B cell (primary cell): Measurements from ENCODE around the gene PSMG1. TPM values are rescaled to one million over a fixed set of nuclear protein-coding genes. Genes with fewer than 3 reads are reported as not detected.

ENCODE experiments used
- ATAC-seq: fragments of 200-7000 bp; cut with Tn5 transposase; one replicate; pipeline ENCODE4 v1.10.0; 2021; ENCODE audit warnings: low read depth, mild to moderate bottlenecking, moderate number of reproducible peaks, moderate library complexity
- CTCF ChIA-PET: fragments of 350-600 bp; sonication (Branson Sonifier 250); formaldehyde crosslinking; loops from one replicate; lab custom pipeline; 2021; ENCODE audit warnings: antibody characterized with exemption, inconsistent platforms; lab: Charles Lee
- POLR2A ChIA-PET: fragments of 350-600 bp; sonication (Branson Sonifier 250); formaldehyde crosslinking; loops from one replicate; lab custom pipeline; 2021; ENCODE audit warnings: antibody characterized with exemption; lab: Charles Lee
- DNase-seq: peaks from one replicate; pipeline ENCODE4 v3.0.0; 2013
- H2AFZ ChIP-seq: 2 replicates; pipeline ENCODE4 v1.6.1; 2012; ENCODE audit warnings: mild to moderate bottlenecking, low read depth, low read length; ENCODE audit not compliant: insufficient read depth, poor library complexity, severe bottlenecking
- H3K27ac ChIP-seq, 2 donors: 1 replicate in 1 of 2; 2 replicates in 1 of 2; pipeline ENCODE4 v1.5.1; 2012 to 2013; ENCODE audit warnings: low read length in 2 of 2, mild to moderate bottlenecking in 2 of 2, moderate library complexity in 1 of 2
- H3K27me3 ChIP-seq, 4 experiments: fragments of 200-600 bp in 1 of 4; sonication (generic) in 1 of 4; replicated peaks in 1 of 4; 1 replicate in 2 of 4; 2 replicates in 2 of 4; pipeline versions ENCODE4 v1.6.1 to v1.7.0; 2013 to 2016; ENCODE audit warnings: low read length in 3 of 4, mild to moderate bottlenecking in 2 of 4, mixed read lengths in 1 of 4, moderate library complexity in 1 of 4; ENCODE audit not compliant: insufficient read depth in 4 of 4, control insufficient read depth in 3 of 4; ENCODE audit errors: control extremely low read depth in 1 of 4
- H3K36me3 ChIP-seq, 2 experiments: replicated peaks in 1 of 2; 1 replicate in 1 of 2; 2 replicates in 1 of 2; pipeline versions ENCODE4 v1.6.1 to v1.7.1; 2013; ENCODE audit warnings: low read length in 1 of 2; ENCODE audit not compliant: insufficient read depth in 2 of 2, control insufficient read depth in 1 of 2; ENCODE audit errors: control extremely low read depth in 1 of 2, extremely low read depth in 1 of 2
- H3K4me1 ChIP-seq, 2 donors: fragments of 200-600 bp in 1 of 2; sonication (generic) in 1 of 2; 1 replicate in 1 of 2; 2 replicates in 1 of 2; pipeline versions ENCODE4 v1.5.1 to v1.6.1; 2013 to 2017; ENCODE audit warnings: low read length in 2 of 2; ENCODE audit not compliant: control insufficient read depth in 2 of 2, insufficient read depth in 2 of 2
- H3K4me2 ChIP-seq: replicated peaks from 2 replicates; pipeline ENCODE3; 2012; ENCODE audit warnings: mild to moderate bottlenecking, low read depth, low read length; ENCODE audit not compliant: poor library complexity, severe bottlenecking
- H3K4me3 ChIP-seq, 5 experiments: fragments of 200-600 bp in 1 of 5; sonication (generic) in 1 of 5; 1 replicate in 3 of 5; 2 replicates in 2 of 5; pipeline versions ENCODE4 v1.5.1 to v1.7.0; 2011 to 2016; ENCODE audit warnings: low read length in 4 of 5, mild to moderate bottlenecking in 4 of 5, low read depth in 2 of 5, control low read depth in 1 of 5, moderate library complexity in 1 of 5; ENCODE audit not compliant: insufficient read depth in 1 of 5; ENCODE audit errors: control extremely low read depth in 1 of 5, extremely low read depth in 1 of 5
- H3K79me2 ChIP-seq: fragments of 200-600 bp; sonication (generic); one replicate; pipeline ENCODE4 v1.6.0; 2016; ENCODE audit warnings: low read length; ENCODE audit not compliant: control insufficient read depth, insufficient read depth
- H3K9ac ChIP-seq: fragments of 200-600 bp; sonication (generic); 2 replicates; pipeline ENCODE4 v1.6.1; 2017; ENCODE audit warnings: mild to moderate bottlenecking, low read length, moderate library complexity
- H3K9me3 ChIP-seq, 3 donors: one replicate each; pipeline versions ENCODE4 v1.6.1 to v1.7.1; 2013; ENCODE audit warnings: low read length in 2 of 3; ENCODE audit not compliant: control insufficient read depth in 2 of 3, insufficient read depth in 1 of 3; ENCODE audit errors: control extremely low read depth in 1 of 3
- H4K20me1 ChIP-seq: 2 replicates; pipeline ENCODE4 v1.6.0; 2012; ENCODE audit warnings: mild to moderate bottlenecking, low read length; ENCODE audit not compliant: insufficient read depth, control insufficient read depth, poor library complexity, severe bottlenecking
- H3K27ac Mint-ChIP-seq: one replicate; pipeline ENCODE4 v1.8.0; 2021; ENCODE audit warnings: mixed read lengths
- H3K27me3 Mint-ChIP-seq: one replicate; pipeline ENCODE4 v1.8.0; 2021; ENCODE audit warnings: mixed read lengths
- H3K4me1 Mint-ChIP-seq: one replicate; pipeline ENCODE4 v1.8.0; 2021; ENCODE audit warnings: mixed read lengths
- H3K4me3 Mint-ChIP-seq: one replicate; pipeline ENCODE4 v1.8.0; 2021; ENCODE audit warnings: mixed read lengths
- H3K9me3 Mint-ChIP-seq: one replicate; pipeline ENCODE4 v1.8.0; 2022; ENCODE audit warnings: mixed read lengths; ENCODE audit not compliant: insufficient read depth
- EZH2 ChIP-seq: IDR thresholded peaks from 2 replicates; pipeline ENCODE4 v1.6.1; 2012; ENCODE audit warnings: borderline replicate concordance, low read depth, mild to moderate bottlenecking, moderate library complexity, low read length; ENCODE audit not compliant: insufficient read depth, poor library complexity, severe bottlenecking
- WGBS: methylation state at CpG from one replicate; pipeline ENCODE4 v1.1.5; 2013; ENCODE audit warnings: missing lambda C conversion rate; ENCODE audit not compliant: insufficient coverage; 5-methylcytosine and 5-hydroxymethylcytosine counted together
- intact Hi-C: fragments of 100-400 bp; cut with micrococcal nuclease; formaldehyde crosslinking; loops from one replicate; pipeline ENCODE4 v1.10.0; 2022
- polyA plus RNA-seq: library from polyadenylated mRNA; depleted of rRNA; stranded (reverse); fragments of >200 nt; gene quantifications from 2 replicates; pipeline ENCODE4 v1.2.3, GENCODE V29; 2012
- total RNA-seq, 2 donors: library from RNA; stranded (reverse); fragments of 120-200 nt in 1 of 2; gene quantifications; 1 replicate in 1 of 2; 2 replicates in 1 of 2; pipeline versions ENCODE4 v1.2.3 to v1.2.4, GENCODE V29; 2013 to 2022
- TF ChIP-seq, protein P1 (sequence below): fragments of 200-600 bp; IDR thresholded peaks from one replicate; pipeline ENCODE4 v1.8.0; 2022; ENCODE audit warnings: antibody characterized with exemption, mild to moderate bottlenecking

Gene PSMG1
- total and polyA plus RNA-seq, 2 donors (not counting 1 experiment from before 2014, with no cell fraction given): 8.6 to 10.4 TPM

DNA sequence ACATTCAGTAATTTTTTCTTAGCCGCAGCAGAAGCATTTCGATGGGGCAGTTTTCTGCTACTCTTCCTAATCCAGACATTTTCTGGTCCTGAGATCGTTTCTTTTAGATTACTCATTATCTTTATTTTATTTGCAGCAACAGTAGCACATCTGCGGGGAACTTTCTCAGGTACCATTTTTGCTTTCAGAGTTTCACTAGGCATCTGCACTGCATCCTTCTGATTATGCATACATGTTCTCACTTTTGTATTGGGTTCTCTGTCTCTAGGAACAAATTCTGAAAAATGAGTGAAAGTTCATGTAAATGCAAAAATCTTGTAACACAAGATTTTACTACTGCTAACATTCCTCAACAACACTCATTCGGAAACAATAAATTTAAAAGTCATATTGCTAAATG, 3.9 kb upstream of the PSMG1 start:
- Histone ChIP-seq H3K27me3 (no peaks in the 10 kb centered on the region), H3K4me2 (no peak overlapping the region), H3K9ac (no peak overlapping the region), H3K79me2 (no peaks in the 10 kb centered on the region), H4K20me1 (no peaks in the 10 kb centered on the region), H3K27ac (no peak overlapping the region), H3K4me3 (no peak overlapping the region), H3K9me3 (no peaks in the 10 kb centered on the region), H3K4me1 (peaks cover 10% of the 10 kb centered on the region in 2 donors), H3K36me3 (no peaks in the 10 kb centered on the region), H2AFZ (no peak overlapping the region)
- 85% methylated on average over 2 of the region's 5 CpGs for WGBS
- TF ChIP-seq EZH2: no peak
- TF ChIP-seq, protein P1, sequence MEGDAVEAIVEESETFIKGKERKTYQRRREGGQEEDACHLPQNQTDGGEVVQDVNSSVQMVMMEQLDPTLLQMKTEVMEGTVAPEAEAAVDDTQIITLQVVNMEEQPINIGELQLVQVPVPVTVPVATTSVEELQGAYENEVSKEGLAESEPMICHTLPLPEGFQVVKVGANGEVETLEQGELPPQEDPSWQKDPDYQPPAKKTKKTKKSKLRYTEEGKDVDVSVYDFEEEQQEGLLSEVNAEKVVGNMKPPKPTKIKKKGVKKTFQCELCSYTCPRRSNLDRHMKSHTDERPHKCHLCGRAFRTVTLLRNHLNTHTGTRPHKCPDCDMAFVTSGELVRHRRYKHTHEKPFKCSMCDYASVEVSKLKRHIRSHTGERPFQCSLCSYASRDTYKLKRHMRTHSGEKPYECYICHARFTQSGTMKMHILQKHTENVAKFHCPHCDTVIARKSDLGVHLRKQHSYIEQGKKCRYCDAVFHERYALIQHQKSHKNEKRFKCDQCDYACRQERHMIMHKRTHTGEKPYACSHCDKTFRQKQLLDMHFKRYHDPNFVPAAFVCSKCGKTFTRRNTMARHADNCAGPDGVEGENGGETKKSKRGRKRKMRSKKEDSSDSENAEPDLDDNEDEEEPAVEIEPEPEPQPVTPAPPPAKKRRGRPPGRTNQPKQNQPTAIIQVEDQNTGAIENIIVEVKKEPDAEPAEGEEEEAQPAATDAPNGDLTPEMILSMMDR: no peak
- ChIA-PET POLR2A (no interaction called here), CTCF (no interaction called here)
- Mint-ChIP-seq H3K4me3 (no peak overlapping the region), H3K9me3 (no peaks in the 10 kb centered on the region), H3K27me3 (no peaks in the 10 kb centered on the region), H3K4me1 (peaks cover 24% of the 10 kb centered on the region), H3K27ac (no peak overlapping the region)
- DNase-seq: no peak
- ATAC-seq: no peak
- intact Hi-C loops: no loop called here

GRCh38 chr21:39186676-39187075, 3.4 kb upstream of the PSMG1 start:
- POLR2A ChIA-PET: no interaction called here
- Histone ChIP-seq H3K4me2 (no peak overlapping the region), H3K4me3 (no peak overlapping the region), H3K9me3 (no peaks in the 10 kb centered on the region), H3K4me1 (peaks cover 13 to 14% of the 10 kb centered on the region in 2 donors), H3K36me3 (no peaks in the 10 kb centered on the region), H2AFZ (no peak overlapping the region), H4K20me1 (no peaks in the 10 kb centered on the region), H3K27ac (no peak overlapping the region), H3K27me3 (no peaks in the 10 kb centered on the region), H3K9ac (no peak overlapping the region), H3K79me2 (no peaks in the 10 kb centered on the region)
- intact Hi-C loops: no loop called here
- H3K9me3 Mint-ChIP-seq: no peaks in the 10 kb centered on the region
- no peak for TF ChIP-seq EZH2
- TF ChIP-seq, protein P1: no peak
- no peak for DNase-seq
- no peak for ATAC-seq
- H3K4me1 Mint-ChIP-seq: peaks cover 28% of the 10 kb centered on the region
- no peaks in the 10 kb centered on the region for H3K27me3 Mint-ChIP-seq
- H3K4me3 Mint-ChIP-seq: no peak overlapping the region
- H3K27ac Mint-ChIP-seq: no peak overlapping the region
- CTCF ChIA-PET: no interaction called here
